Glomerular endothelial cell (primary cell): ENCODE results near the gene CDC23. TPM values are rescaled to one million over a fixed set of nuclear protein-coding genes. Genes with fewer than 3 reads are reported as not detected.
A peak's percentile ranks its signal among the peaks of the same experiment; 100 is the strongest.
"Not testable (repeated sequence)": the region's sequence is repeated elsewhere in the genome, so short reads cannot be mapped to it uniquely, and the experiment has no call there.

Experiments
- DNase-seq: peaks from one replicate; pipeline ENCODE4 v3.0.0-alpha.2; 2011; ENCODE audit warnings: low read depth, low spot score; ENCODE audit errors: extremely low read depth
- total RNA-seq: library from RNA; depleted of rRNA; stranded (reverse); fragments of >200 nt; gene quantifications from 2 replicates; pipeline ENCODE4 v1.2.3, GENCODE V29; 2015

CDC23 gene
- total RNA-seq, 1 donor from 2014 or later, result 24.9 TPM

DNA sequence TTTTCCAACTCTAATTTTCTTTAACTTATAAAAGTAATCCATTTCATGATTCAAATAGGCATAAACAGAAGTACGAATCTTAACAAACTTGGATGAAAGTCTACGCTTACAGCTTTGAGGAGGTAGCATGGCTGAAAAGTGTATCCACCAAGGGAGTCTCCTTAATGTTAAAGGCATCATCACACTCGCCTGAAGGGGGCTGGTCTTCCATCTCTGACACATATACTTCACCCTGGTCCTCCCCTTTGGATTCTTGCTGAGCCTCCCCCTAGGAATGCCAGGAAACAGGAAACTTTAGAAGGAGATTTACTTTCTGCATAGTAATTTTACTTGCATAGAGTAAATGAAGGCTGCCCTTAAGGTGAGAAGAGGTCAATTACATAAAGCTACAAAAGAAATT is 63.6 kb downstream of the CDC23 start:
- no peak for DNase-seq

DNA sequence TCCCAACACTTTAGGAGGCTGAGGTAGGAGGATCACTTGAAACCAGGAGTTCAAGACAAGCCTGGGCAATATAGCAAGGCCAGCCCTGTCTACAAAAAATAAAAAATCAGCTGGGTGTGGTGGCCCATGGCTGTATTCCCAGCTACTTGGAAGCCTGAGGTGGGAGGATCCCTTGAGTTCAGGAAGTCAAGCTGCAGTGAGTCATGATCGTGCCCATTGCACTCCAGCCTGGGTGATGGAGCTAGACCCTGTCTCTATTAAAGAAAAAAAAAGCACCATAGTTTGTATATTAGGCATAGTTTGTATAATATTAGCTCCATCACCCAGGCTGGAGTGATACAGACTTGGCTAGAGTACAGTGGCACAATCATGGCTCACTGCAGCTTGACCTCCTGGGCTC is 64.3 kb downstream of the CDC23 start:
- DNase-seq, result peak; percentile 42

GRCh38 chr5:138143578-138143977 is 69.5 kb downstream of the CDC23 start:
- DNase-seq, result not testable (repeated sequence)

GRCh38 chr5:138141734-138142133 is 71.4 kb downstream of the CDC23 start:
- no peak for DNase-seq

GRCh38 chr5:138140268-138140667 is 72.9 kb downstream of the CDC23 start:
- no peak for DNase-seq

DNA sequence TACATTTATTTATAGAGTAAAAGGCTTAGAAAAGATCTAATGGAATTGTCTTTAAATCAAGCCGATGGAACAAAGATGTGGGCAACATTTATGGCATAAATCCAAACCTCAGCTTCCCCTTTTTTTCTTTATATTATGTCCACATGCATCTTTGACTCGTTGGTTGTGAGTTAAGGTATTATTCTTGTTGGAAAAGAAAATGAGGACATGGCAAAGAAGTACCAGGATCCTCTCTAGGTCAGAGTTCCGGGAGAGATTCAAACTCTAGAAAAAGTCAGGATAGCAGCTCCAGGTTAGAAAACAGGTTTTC is 73.4 kb downstream of the CDC23 start:
- DNase-seq, result no peak

- DNase-seq, result no peak
These were observed 74.0 kb downstream of the CDC23 start, which contains the start of gene NME5 for GRCh38 chr5:138138949-138139780. NME5 (minus strand) TSS chr5:138139428; CDS start chr5:138138780, 648 bp downstream.

Other genes starting within 250 kb of the CDC23 start
- 10.5 and 16.2 TPM in 2 replicates for gene FAM13B, start 180.2 kb downstream of the CDC23 start, total RNA-seq
- gene WNT8A, start 129.3 kb downstream of the CDC23 start, total RNA-seq, result not detected in 2 replicates
- 1.4 and 5.8 TPM in 2 replicates for gene NME5, start 73.9 kb downstream of the CDC23 start, total RNA-seq
- gene BRD8, start 34.7 kb downstream of the CDC23 start, total RNA-seq, result 27.3 and 31.5 TPM in 2 replicates
- gene KIF20A, start 34.2 kb downstream of the CDC23 start, total RNA-seq, result 8.2 and 13.6 TPM in 2 replicates
- not detected in 2 replicates for gene GFRA3, start 61.3 kb upstream of the CDC23 start, total RNA-seq
- gene CDC25C, start 118.5 kb upstream of the CDC23 start, total RNA-seq, result 0.97 and 2.9 TPM in 2 replicates
- 26.4 and 30.7 TPM in 2 replicates for gene FAM53C, start 124.9 kb upstream of the CDC23 start, total RNA-seq
- gene KDM3B, start 139.4 kb upstream of the CDC23 start, total RNA-seq, result 41.2 and 44.0 TPM in 2 replicates
- gene REEP2, start 225.7 kb upstream of the CDC23 start, total RNA-seq, result 7.6 and 13.5 TPM in 2 replicates